ENCODE data around the gene GPNMB.

GPNMB gene

GRCh38 chr7:23232966-23233365, 13.6 kb upstream of the GPNMB start:
- no peak for DNase-seq

DNA sequence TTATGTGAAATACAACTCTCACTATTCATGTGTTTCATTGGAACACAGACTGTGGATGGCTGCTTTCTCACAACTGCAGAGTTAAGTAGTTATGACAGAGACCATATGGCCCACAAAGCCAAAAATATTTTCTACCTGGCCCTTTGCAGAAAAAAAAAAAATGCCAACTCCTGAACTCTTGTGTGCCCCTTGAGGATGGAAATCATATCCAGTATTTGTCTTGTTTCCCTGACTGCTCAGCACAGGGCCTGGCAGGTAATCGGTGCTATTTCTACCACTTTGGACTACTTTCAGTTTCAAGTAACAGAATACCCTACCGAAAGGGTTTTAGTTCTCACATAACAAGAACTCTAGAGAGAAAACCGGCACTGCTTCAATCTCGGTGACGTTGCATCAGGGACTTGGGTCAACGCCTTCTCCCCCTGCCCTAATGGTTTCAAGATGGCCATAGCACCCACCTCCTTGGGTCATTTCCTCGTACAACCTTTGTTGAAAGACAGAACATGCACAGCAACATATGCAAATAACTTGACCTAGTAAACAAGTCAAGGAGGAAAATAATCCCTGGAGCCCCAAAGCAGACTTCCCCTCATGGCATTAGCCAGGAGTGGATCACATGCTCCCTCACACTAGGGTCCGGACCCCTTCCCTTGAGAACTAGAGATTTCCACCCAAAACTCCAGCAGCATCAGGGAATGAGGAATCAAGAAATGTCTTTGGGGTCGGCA, 11.8 kb upstream of the GPNMB start:
- DNase-seq: no peak

DNA sequence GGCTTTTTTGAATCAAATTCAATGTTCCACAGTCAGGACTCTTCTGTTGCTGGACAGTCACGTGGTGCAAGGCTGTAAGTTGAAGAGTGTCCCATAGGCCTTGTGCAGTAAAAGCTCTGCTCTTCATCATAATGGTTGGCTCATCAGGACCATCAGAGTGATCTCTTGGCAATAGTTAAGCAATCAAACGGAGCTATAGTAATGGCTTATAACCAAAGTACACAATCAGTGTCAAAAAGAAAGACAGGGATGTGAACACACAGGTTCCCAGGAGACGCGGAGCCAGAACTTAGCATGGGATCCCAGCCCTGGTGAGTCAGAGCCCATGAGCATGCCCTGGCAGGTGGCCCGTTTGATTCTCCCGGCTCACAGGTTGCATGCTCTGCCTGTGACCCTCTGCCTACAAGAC, 10.8 kb upstream of the GPNMB start:
- DNase-seq: no peak

DNA sequence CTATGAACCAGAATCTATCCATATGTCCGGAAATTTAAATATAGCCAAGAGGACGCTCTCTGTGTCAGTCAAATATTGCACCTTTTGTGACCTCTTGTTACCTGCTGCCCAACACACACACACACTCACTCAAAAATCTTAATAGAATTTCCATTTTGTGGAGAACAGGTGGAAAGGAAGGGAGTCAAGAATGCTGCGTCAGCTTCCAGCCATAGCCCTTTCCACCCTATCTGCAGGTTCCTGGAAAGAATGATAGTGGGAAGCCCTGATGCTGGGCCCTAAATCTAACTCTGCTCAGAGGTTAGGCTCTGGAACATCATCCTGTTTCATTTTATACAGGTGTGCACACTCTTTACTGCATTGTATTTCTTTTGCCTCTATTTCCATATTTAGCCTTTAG, 9.6 kb upstream of the GPNMB start:
- no peak for DNase-seq

DNA sequence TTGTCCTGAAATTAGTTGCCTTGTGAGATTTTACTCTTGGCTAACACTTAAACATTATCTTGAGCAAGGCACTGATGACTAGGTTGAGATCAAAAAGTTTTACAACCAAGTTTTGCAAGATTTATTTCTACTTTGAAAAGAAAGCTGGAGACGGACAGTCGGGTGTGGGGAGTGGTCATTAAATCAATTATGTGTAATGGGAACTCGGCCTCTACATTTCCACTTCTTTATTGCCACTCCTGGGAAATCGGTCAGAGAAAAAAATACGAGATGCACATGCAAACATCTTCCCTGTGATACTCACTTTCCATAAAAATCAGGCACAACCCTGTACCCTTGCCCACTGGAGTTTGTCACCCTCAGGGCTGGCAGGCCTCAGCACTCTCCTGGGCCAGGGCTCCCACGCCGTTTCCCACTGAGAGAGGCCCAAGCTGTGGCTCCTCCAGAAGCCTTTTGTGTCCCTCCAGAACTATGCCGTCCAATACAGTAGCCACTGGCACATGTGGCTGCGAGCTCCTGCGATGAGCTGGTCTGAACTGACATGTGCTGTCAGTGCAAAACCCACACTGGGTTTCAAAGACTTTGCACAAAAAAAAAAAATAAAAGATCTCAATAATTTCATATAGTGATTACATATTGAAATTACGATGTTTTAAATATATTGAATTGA, 7.5 kb upstream of the GPNMB start:
- DNase-seq: no peak

- DNase-seq: no peak
Observed at GRCh38 chr7:23239698-23240097, 6.9 kb upstream of the GPNMB start.

DNA sequence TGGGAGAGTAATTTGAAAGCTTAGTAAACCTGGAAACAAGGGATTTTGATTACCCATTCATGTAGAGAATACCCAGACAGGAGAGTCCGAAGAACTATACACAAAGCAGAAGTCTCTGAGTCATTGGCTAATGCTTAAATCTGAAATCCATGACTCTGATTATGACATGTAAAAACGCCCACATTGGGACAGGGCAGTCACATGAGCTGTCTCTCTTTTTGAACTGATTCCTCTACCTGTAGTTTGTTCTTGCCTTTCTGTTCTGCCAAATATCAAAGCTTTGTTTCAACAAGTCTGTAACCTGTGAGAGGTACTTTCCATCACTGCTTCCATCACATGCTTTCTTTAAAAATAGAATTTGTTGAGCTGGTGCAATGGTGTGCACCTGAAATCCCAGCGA, 4.3 kb upstream of the GPNMB start:
- DNase-seq: no peak

GRCh38 chr7:23242935-23243334, 3.6 kb upstream of the GPNMB start:
- DNase-seq: no peak

DNA sequence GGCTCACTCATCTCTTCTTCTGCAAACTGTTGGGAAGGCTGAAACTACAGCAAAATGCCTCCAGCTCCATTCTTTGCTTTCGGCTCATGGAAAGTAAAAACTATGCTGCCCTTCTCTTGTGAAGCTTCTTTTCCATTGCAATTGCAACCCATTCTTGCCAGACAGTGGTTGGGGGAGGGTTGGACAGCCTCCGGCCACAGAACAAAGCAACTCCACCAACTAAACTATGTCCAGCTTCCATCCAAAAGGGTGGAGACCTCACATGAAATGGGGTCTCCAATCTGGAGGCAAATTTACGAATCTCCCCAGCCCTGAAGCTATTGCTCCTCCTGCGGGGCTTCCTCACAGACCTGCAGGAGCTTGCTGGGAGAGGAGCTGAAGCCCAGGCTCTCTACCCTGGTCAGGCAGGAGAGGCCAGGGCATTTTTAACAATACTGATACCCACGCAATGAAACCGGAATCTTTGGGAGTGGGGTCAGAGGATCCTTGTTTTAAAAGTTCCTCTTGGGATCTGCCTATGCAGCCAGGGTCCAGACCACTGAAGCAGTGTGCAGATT, 549 bp downstream of the GPNMB start:
- DNase-seq: no peak

DNA sequence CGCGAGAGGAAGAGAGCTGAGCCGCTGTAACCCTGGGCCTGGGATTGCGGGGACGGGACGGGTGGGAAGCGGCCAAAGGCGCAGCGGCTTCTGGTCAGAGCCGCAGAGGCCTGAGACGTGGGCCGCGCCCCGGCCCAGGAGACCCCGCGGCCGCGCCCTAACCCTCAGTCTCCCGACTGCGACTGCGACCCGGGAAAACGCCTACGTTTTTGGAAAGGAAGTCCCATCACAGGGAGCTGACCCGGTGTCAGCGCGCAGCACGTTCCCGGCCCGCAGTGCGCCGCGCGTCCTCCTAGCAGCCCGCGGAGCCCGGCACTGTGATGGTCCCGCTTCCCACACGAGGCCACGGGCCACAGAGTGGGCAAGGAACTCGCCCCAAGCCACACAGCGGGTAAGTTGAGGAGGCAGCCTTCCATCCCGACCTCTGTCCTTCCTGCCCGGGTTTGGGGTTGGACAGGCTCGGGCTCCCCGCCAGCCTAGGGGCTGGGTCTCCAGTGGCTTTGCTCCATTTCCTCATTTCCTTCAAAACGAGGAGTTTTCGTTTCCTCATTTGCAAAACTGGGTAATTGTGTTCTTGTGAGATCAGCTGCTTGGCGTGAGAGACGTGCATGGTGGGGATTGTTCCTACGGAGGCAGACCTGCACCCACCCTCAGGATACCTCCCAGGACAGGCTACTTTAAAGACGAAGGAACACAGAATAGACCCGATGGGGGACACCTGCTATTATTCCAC, 1.2 kb downstream of the GPNMB start:
- no peak for DNase-seq

GRCh38 chr7:23249486-23249885, 2.9 kb downstream of the GPNMB start:
- DNase-seq: no peak

GRCh38 chr7:23254051-23254681, 7.6 kb downstream of the GPNMB start:
- DNase-seq: no peak

- no peak for DNase-seq
Observed at GRCh38 chr7:23256731-23257130, 10.2 kb downstream of the GPNMB start.

- DNase-seq: no peak
Observed at GRCh38 chr7:23260371-23260770, 13.8 kb downstream of the GPNMB start.

DNA sequence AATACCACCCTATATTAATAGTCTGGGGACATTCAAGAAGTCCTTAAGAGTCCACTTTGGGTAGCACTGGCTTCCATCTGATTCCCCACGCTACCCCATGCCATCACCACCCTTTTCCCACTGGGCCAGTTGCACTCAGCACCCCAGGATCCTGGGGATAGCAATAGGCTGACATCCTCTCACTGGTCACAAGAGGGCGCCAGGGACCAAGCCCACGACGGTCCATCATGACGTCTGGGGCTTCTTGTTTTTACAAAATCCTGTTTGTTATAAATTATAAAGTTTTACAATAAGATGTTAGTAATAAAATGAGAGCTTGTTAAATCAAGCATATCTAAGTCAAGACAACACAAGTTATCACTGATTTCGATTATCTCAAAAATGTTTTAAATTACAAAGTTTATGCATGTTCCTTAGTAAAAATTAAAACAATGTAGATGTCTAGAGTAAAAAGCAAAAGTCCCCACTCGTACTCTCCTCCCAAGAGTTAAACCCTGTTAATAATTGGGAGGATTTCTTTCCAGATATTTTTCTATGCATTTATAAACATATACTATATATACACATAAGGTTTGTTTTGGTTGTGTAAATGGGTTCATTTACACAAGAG, 15.4 kb downstream of the GPNMB start:
- peak; percentile 32 for DNase-seq

- no peak for DNase-seq
Observed at GRCh38 chr7:23264916-23265458, 18.4 kb downstream of the GPNMB start.

DNA sequence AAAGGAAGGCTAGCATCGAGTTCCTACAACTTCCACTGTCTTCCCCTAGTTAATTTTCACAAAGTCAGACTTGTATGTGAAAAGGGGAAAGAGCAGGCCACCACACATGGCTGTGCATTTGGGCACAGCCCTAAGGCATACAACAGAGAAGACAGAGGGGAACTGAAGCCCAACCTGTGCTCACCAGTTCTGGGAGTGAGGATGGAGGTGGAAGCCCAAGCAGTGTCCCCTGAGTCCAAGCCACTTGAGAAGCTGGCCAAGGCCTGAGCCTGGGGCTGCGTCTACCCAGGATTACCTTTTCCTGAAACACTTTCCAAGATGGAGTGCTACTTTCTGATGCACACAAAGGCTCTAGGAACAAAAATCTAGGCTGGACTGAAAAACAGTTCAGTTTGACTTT, 20.3 kb downstream of the GPNMB start:
- no peak for DNase-seq

DNA sequence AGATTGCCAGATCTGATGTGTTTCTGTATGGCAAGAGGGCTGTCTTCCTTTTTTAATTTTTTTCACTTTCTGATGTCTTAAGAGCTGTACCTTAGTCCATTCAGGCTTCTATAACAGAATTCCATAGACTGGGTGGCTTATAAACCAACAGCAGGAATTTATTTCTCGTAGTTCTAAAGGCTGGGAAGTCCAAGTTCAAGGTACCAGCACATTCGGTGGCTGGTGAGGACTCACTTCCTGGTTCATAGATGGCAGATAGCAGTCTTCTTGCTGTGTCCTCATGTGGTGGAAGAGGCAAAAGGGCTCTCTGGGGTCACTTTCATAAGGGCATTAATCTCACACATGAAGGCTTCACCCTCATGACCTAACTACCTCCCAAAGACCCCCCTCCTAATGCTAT, 20.8 kb downstream of the GPNMB start:
- DNase-seq: no peak

- no peak for DNase-seq
Observed at GRCh38 chr7:23268167-23268566, 21.6 kb downstream of the GPNMB start.

DNA sequence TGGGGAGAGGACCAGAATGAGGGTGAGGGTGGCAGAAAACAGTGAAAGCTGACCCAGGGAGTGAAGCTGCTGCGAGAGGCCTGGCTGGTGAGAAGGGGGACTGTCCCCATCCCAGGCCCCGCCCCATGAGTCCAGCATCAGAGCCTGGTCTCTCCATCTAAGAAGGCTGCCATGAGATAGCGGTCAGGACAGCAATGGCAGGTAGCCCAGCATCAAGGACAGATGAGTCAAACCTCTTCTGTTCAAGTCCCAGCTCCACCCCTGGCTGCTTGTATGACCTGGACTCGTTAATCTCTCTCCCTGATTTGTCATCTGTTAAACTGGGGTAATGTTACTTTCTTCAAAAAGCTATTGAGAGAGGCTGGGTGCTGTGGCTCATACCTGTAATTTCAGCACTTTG, 22.2 kb downstream of the GPNMB start:
- DNase-seq: no peak

- no peak for DNase-seq
Observed at GRCh38 chr7:23272275-23272674, 25.7 kb downstream of the GPNMB start.

GRCh38 chr7:23273141-23273599, 26.6 kb downstream of the GPNMB start:
- DNase-seq: peak; percentile 86

Data from NCI-H1048 (cell line).